Omental fat pad (tissue), 4 donors: ENCODE results near the gene MAEA. TPM values are rescaled to one million over a fixed set of nuclear protein-coding genes. Genes with fewer than 3 reads are reported as not detected.
A peak's percentile ranks its signal among the peaks of the same experiment; 100 is the strongest.

Experiments
- ATAC-seq: fragments of 150-250 bp; one replicate; pipeline ENCODE4 v1.9.1; 2016; ENCODE audit warnings: mild to moderate bottlenecking, moderate library complexity; ENCODE audit not compliant: low FRiP score
- DNase-seq: peaks from one replicate; pipeline ENCODE4 v3.0.0-alpha.2; 2019; ENCODE audit warnings: low spot score
- CTCF ChIP-seq, 3 donors: fragments of 450-650 bp; IDR thresholded peaks; one replicate each; pipeline ENCODE4 v1.5.1; 2016 to 2017; ENCODE audit warnings: antibody characterized with exemption in 3 of 3, mild to moderate bottlenecking in 3 of 3, moderate library complexity in 2 of 3
- total RNA-seq, 4 donors: library from RNA; depleted of rRNA; stranded (reverse); fragments of >200 nt; gene quantifications; one replicate each; pipeline ENCODE4 v1.1.0, GENCODE V29; 2016

The MAEA gene
- total RNA-seq, 4 donors from 2014 or later: 38.8 to 71.2 (median 51.8) TPM

GRCh38 chr4:1246901-1247863 is 42.5 kb upstream of the MAEA start:
- ATAC-seq (no peak), DNase-seq (no peak)

GRCh38 chr4:1247864-1248244 is 41.8 kb upstream of the MAEA start:
- no peak for ATAC-seq
- no peak for DNase-seq
- TF ChIP-seq CTCF (IDR thresholded peaks at IDR 0.05): no peak

More at GRCh38 chr4:1246901-1247863, 42.5 kb upstream of the MAEA start:
- no peak for TF ChIP-seq CTCF (IDR thresholded peaks at IDR 0.05)

- ATAC-seq (peak; percentile 63), DNase-seq (no peak)
- TF ChIP-seq CTCF (IDR thresholded peaks at IDR 0.05): no peak
These were observed 41.2 kb upstream of the MAEA start, which contains the start of gene CTBP1 for GRCh38 chr4:1248245-1249147. TSS of gene CTBP1 (minus strand) at chr4:1249130. CDS start at chr4:1241331, 7,799 bp downstream.

DNA sequence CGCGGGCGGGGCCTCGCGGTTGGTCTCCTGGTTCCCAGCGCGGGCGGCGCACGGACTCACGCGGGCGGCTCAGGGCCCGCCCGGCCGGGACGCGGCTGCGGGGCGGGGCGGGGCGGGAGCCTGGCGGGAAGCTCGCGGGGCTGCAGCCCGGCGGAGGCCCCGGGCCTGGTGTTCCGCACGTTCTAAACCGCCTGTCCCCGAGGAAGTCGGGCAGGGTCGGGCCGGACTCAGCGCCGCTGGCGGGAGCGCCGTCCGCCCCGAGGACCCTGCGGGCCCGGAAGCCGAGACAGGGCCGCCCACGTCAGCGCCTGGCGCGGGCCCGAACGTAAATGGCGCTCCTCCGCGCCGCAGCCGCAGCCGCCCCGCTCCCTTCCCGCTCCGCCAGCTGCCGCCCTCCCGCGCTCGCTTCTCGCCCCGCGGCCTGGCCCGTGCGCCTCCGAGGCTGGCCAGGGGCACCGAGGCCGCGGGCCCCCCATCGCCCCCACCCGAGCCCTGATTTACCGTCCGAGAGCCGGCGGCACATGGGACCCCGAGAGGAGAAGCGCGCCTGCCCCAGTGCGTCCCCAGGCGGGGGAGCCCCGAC is 40.5 kb upstream of the MAEA start:
- TF ChIP-seq CTCF (IDR thresholded peaks at IDR 0.05): no peak
- ATAC-seq: peak; percentile 82
- no peak for DNase-seq

GRCh38 chr4:1249731-1250526 is 39.8 kb upstream of the MAEA start:
- no peak for TF ChIP-seq CTCF (IDR thresholded peaks at IDR 0.05)
- peak; percentile 38 for ATAC-seq

GRCh38 chr4:1250527-1250812 is 39.2 kb upstream of the MAEA start:
- no peak for TF ChIP-seq CTCF (IDR thresholded peaks at IDR 0.05)
- ATAC-seq: no peak
- DNase-seq: no peak

More at GRCh38 chr4:1249731-1250526, 39.8 kb upstream of the MAEA start:
- DNase-seq: no peak
